ENCODE data around the gene RHOA.

- TF ChIP-seq CTCF (IDR thresholded peaks at IDR 0.05) = no peak
- no peak for TF ChIP-seq POLR2AphosphoS5 (IDR thresholded peaks at IDR 0.05)
- no peak for TF ChIP-seq POLR2A (IDR thresholded peaks at IDR 0.05)
These were observed 59.5 kb downstream of the RHOA start for GRCh38 chr3:49352281-49352680.

All from upper lobe of left lung (tissue), 4 donors.